CD4-positive, alpha-beta T cell treated with Interferon gamma for 1 hour (primary cell): ENCODE measurements around the gene HES7.

ENCODE experiments used
- DNase-seq: peaks from one replicate; pipeline ENCODE4 v3.0.0-alpha.2; 2020

The HES7 gene

GRCh38 chr17:8154608-8155155 is 30.8 kb upstream of the HES7 start:
- no peak for DNase-seq

GRCh38 chr17:8153957-8154607 is 30.2 kb upstream of the HES7 start:
- peak; percentile 95 for DNase-seq

GRCh38 chr17:8153525-8153956 is 29.6 kb upstream of the HES7 start:
- peak; percentile 61 for DNase-seq

GRCh38 chr17:8153031-8153451 is 29.1 kb upstream of the HES7 start:
- DNase-seq, result no peak

GRCh38 chr17:8152112-8152775 is 28.3 kb upstream of the HES7 start, which contains the start of gene PER1:
TSS of gene PER1 (minus strand) at chr17:8152404. CDS start at chr17:8150706, 1,698 bp downstream.
- peak; percentile 94 for DNase-seq

GRCh38 chr17:8151641-8152111 is 27.8 kb upstream of the HES7 start:
- DNase-seq, result peak; percentile 50

GRCh38 chr17:8151120-8151640 is 27.3 kb upstream of the HES7 start:
- DNase-seq, result peak; percentile 94

GRCh38 chr17:8150194-8151119 is 26.6 kb upstream of the HES7 start:
- DNase-seq, result no peak

- no peak for DNase-seq
These were observed 25.7 kb upstream of the HES7 start for GRCh38 chr17:8149419-8150193.

GRCh38 chr17:8148560-8148959 is 24.7 kb upstream of the HES7 start:
- DNase-seq, result no peak

- DNase-seq, result no peak
These were observed 24.0 kb upstream of the HES7 start for GRCh38 chr17:8147805-8148404.

- DNase-seq, result no peak
These were observed 23.4 kb upstream of the HES7 start for GRCh38 chr17:8147141-8147804.

GRCh38 chr17:8146381-8147140 is 22.7 kb upstream of the HES7 start:
- no peak for DNase-seq

- no peak for DNase-seq
These were observed 21.9 kb upstream of the HES7 start for GRCh38 chr17:8145811-8146210.

GRCh38 chr17:8144401-8145231 is 20.7 kb upstream of the HES7 start:
- DNase-seq, result no peak

GRCh38 chr17:8143581-8144400 is 19.9 kb upstream of the HES7 start:
- no peak for DNase-seq

GRCh38 chr17:8142887-8143580 is 19.1 kb upstream of the HES7 start:
- no peak for DNase-seq
